HCT116 (cell line): Measurements from ENCODE around the gene TAF11. TPM values are rescaled to one million over a fixed set of nuclear protein-coding genes. Genes with fewer than 3 reads are reported as not detected.

Experiments
- ATAC-seq: fragments of 200-7000 bp; cut with Tn5 transposase; 2 replicates; pipeline ENCODE4 v1.9.1; 2020; ENCODE audit warnings: mild to moderate bottlenecking, moderate library complexity
- BruUV-seq: library from RNA; stranded (reverse); fragments of 400-500 nt; replicated peaks from 2 replicates; lab custom pipeline; 2021; lab: Mats Ljungman, UMichigan
- CTCF ChIA-PET: fragments of 300-600 bp; sonication (Branson Sonifier 250); formaldehyde crosslinking; loops from one replicate; lab custom pipeline; 2021; ENCODE audit warnings: antibody characterized with exemption; lab: Charles Lee
- POLR2A ChIA-PET: fragments of 300-600, 350-600 bp; sonication (Branson Sonifier 250); formaldehyde crosslinking; loops from one replicate; lab custom pipeline; 2021; ENCODE audit warnings: antibody characterized with exemption; lab: Charles Lee
- RAD21 ChIA-PET, 2 experiments: fragments of 300-600 bp; sonication (Branson Sonifier 250); formaldehyde crosslinking; loops; one replicate each; lab custom pipeline; 2023; ENCODE audit warnings: low total read pairs in 2 of 2; ENCODE audit not compliant: uncharacterized antibody in 2 of 2, unreplicated experiment in 2 of 2, low non-redundant PET in 1 of 2; lab: Charles Lee
- DNase-seq: peaks from one replicate; pipeline ENCODE4 v3.0.0-alpha.2; 2010; ENCODE audit warnings: low read depth, low spot score
- H2AFZ ChIP-seq: fragments of 200-600 bp; shearing (Covaris generic), sonication (generic); 2 replicates; pipeline ENCODE4 v1.6.1; 2017; ENCODE audit warnings: low read depth, mixed run types, mixed read lengths, antibody characterized with exemption, low read length; ENCODE audit not compliant: poor library complexity, severe bottlenecking
- H3K27ac ChIP-seq: 2 replicates; pipeline ENCODE4 v1.5.1; 2012; ENCODE audit warnings: low read depth, low read length
- H3K27me3 ChIP-seq: fragments of 200-600 bp; sonication (generic); 2 replicates; pipeline ENCODE4 v1.6.1; 2016; ENCODE audit warnings: mixed run types, low read length, mixed read lengths; ENCODE audit not compliant: insufficient read depth
- H3K36me3 ChIP-seq, 2 experiments: fragments of 200-500 bp in 1 of 2; fragments of 200-600 bp in 1 of 2; sonication (Bioruptor generic) in 1 of 2; sonication (generic) in 1 of 2; 2 replicates each; pipeline versions ENCODE4 v1.5.1 to v1.6.1; 2014 to 2016; ENCODE audit warnings: low read length in 2 of 2, inconsistent platforms in 1 of 2, mixed read lengths in 1 of 2, mixed run types in 1 of 2; ENCODE audit not compliant: insufficient read depth in 2 of 2, control insufficient read depth in 1 of 2
- H3K4me1 ChIP-seq, 2 experiments: fragments of 200-600 bp in 1 of 2; sonication (generic) in 1 of 2; 2 replicates each; pipeline versions ENCODE4 v1.5.1 to v1.6.1; 2012 to 2017; ENCODE audit warnings: low read length in 2 of 2, inconsistent platforms in 1 of 2, mild to moderate bottlenecking in 1 of 2, mixed read lengths in 1 of 2, mixed run types in 1 of 2, moderate library complexity in 1 of 2; ENCODE audit not compliant: insufficient read depth in 2 of 2, control insufficient read depth in 1 of 2
- H3K4me2 ChIP-seq: fragments of 200-600 bp; sonication (generic); 2 replicates; pipeline ENCODE4 v1.6.1; 2017; ENCODE audit warnings: mixed run types, low read length, mixed read lengths
- H3K4me3 ChIP-seq, 2 experiments: fragments of 200-600 bp in 1 of 2; sonication (generic) in 1 of 2; replicated peaks in 1 of 2; 2 replicates each; pipeline ENCODE4 v1.5.1; 2011 to 2016; ENCODE audit warnings: low read length in 2 of 2, control low read depth in 1 of 2, low read depth in 1 of 2, mild to moderate bottlenecking in 1 of 2, mixed read lengths in 1 of 2, mixed run types in 1 of 2
- H3K79me2 ChIP-seq: fragments of 200-600 bp; sonication (generic); 2 replicates; pipeline ENCODE4 v1.6.1; 2017; ENCODE audit warnings: mild to moderate bottlenecking, mixed run types, low read length, moderate library complexity, mixed read lengths; ENCODE audit not compliant: insufficient read depth
- H3K9ac ChIP-seq: fragments of 200-600 bp; sonication (generic); 2 replicates; pipeline ENCODE4 v1.6.1; 2016; ENCODE audit warnings: low read length, mixed read lengths
- H3K9me2 ChIP-seq: fragments of 200-600 bp; sonication (generic), shearing (Covaris generic); 2 replicates; pipeline ENCODE4 v1.6.1; 2017; ENCODE audit warnings: mixed run types, mild to moderate bottlenecking, moderate library complexity; ENCODE audit not compliant: insufficient read depth
- H3K9me3 ChIP-seq, 2 experiments: fragments of 200-500 bp in 1 of 2; fragments of 200-600 bp in 1 of 2; sonication (Bioruptor generic) in 1 of 2; sonication (generic) in 1 of 2; 2 replicates each; pipeline ENCODE4 v1.6.1; 2014 to 2017; ENCODE audit warnings: low read length in 2 of 2, mixed read lengths in 2 of 2, inconsistent platforms in 1 of 2, low read depth in 1 of 2, mild to moderate bottlenecking in 1 of 2, mixed run types in 1 of 2, moderate library complexity in 1 of 2; ENCODE audit not compliant: control insufficient read depth in 1 of 2, insufficient read depth in 1 of 2
- H4K20me1 ChIP-seq: fragments of 200-600 bp; sonication (generic), shearing (Covaris generic); 2 replicates; pipeline ENCODE4 v1.6.1; 2017; ENCODE audit warnings: mixed run types, mild to moderate bottlenecking, moderate library complexity; ENCODE audit not compliant: insufficient read depth
- CBX3 ChIP-seq: IDR thresholded peaks from 2 replicates; pipeline ENCODE4 v1.6.1; 2012; ENCODE audit warnings: low read depth
- EGR1 ChIP-seq: IDR thresholded peaks from 2 replicates; pipeline ENCODE4 v1.6.1; 2012; ENCODE audit warnings: low read depth
- EZH2phosphoT487 ChIP-seq: fragments of 200-600 bp; IDR thresholded peaks from 2 replicates; pipeline ENCODE4 v1.6.1; 2018; ENCODE audit warnings: antibody characterized with exemption, borderline replicate concordance
- POLR2AphosphoS5 ChIP-seq: IDR thresholded peaks from 2 replicates; pipeline ENCODE4 v1.6.1; 2011; ENCODE audit warnings: mild to moderate bottlenecking, low read depth, low read length, moderate library complexity
- YY1 ChIP-seq: IDR thresholded peaks from 2 replicates; pipeline ENCODE4 v1.6.1; 2011; ENCODE audit warnings: low read length, low read depth, moderate library complexity, mild to moderate bottlenecking; ENCODE audit not compliant: insufficient replicate concordance; ENCODE audit errors: extremely low read depth
- ZBTB33 ChIP-seq: IDR thresholded peaks from 2 replicates; pipeline ENCODE4 v1.6.1; 2011; ENCODE audit warnings: mild to moderate bottlenecking, low read length, moderate library complexity; ENCODE audit not compliant: insufficient replicate concordance; ENCODE audit errors: extremely low read depth
- ZFX ChIP-seq: fragments of 450-650 bp; IDR thresholded peaks from 2 replicates; pipeline ENCODE4 v1.6.1; 2017
- ZNF274 ChIP-seq: fragments of 200-500 bp; sonication (Bioruptor generic); IDR thresholded peaks from 2 replicates; pipeline ENCODE4 v1.6.1; 2014; ENCODE audit warnings: mild to moderate bottlenecking, low read depth, low read length, inconsistent platforms
- intact Hi-C: fragments of 100-400 bp; cut with micrococcal nuclease; formaldehyde crosslinking; loops from 2 replicates; pipeline ENCODE4 v1.10.0; 2022
- total RNA-seq: library from RNA; stranded (reverse); gene quantifications from one replicate; pipeline ENCODE4 v1.2.1, GENCODE V29; 2021; ENCODE audit not compliant: unreplicated experiment
- TF ChIP-seq, protein P1 (sequence below): IDR thresholded peaks from 2 replicates; pipeline ENCODE4 v1.6.1; 2012

Gene TAF11
- total RNA-seq, 1 experiment from 2014 or later = 23.7 TPM

DNA sequence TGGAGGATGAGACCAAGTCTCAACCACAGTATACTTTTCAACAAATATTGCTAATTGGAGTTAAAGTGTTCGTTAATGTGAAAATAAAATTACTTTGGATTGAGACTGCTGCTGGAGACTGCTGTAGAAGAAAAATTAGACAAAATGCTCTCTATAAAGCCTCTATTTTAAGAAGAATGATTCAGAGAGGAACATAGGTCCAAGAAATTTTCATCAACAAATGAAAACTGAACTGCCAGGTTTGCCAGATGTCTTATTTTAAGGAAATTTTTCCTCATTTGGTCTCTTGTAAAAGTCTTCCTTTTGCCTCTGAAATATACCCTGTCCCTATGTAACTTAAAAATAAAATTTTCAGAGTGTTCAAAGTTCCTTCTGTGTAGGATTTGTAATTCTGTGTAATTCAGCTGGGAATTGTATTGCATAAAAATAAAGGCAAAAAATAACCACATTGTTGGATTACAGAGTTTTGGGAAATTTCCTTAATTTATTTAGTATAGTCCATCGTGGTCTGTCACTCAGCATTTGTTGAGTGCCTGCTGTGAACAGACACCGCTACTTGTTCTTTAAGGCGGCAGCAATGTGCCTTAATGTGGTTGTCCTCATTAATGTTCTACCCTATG, 28.6 kb upstream of the TAF11 start:
- Histone ChIP-seq H3K9me3 (no peaks in the 10 kb centered on the region), H3K27me3 (no peaks in the 10 kb centered on the region)
- CTCF ChIA-PET = no interaction called here
- ATAC-seq (no peak), DNase-seq (no peak)
- TF ChIP-seq ZBTB33 (no peak), EZH2phosphoT487 (no peak), YY1 (no peak), POLR2AphosphoS5 (no peak), EGR1 (no peak), CBX3 (no peak), ZFX (no peak), ZNF274 (no peak)
- TF ChIP-seq, protein P1, sequence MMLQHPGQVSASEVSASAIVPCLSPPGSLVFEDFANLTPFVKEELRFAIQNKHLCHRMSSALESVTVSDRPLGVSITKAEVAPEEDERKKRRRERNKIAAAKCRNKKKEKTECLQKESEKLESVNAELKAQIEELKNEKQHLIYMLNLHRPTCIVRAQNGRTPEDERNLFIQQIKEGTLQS = no peak
- TF ChIP-seq, all 23 proteins: peak for 0
- Histone ChIP-seq H3K36me3 (no peaks in the 10 kb centered on the region), H3K9me2 (no peaks in the 10 kb centered on the region), H3K27ac (no peak overlapping the region), H3K4me1 (peaks cover 0 to 4% of the 10 kb centered on the region in 2 experiments; a peak in 1 of 4 replicates), H3K9ac (no peak overlapping the region), H2AFZ (no peak overlapping the region), H3K79me2 (peaks cover 60% of the 10 kb centered on the region), H4K20me1 (peaks cover 4% of the 10 kb centered on the region; the same call in 1 of the 2 replicates), H3K4me2 (no peak overlapping the region), H3K4me3 (no peak overlapping the region)
- BruUV-seq = no TSS peak
- ChIA-PET POLR2A (no interaction called here), RAD21 (no interaction called here)
- intact Hi-C loops = no loop called here
